RWPE2 (cell line): ENCODE results near the gene TRIM22.
"Not testable (repeated sequence)": the region's sequence is repeated elsewhere in the genome, so short reads cannot be mapped to it uniquely, and the experiment has no call there.

ENCODE experiments used
- ATAC-seq: fragments of 200-7000 bp; cut with Tn5 transposase; 3 replicates; pipeline ENCODE4 v1.9.1; 2021; ENCODE audit warnings: low read depth
- DNase-seq: peaks from one replicate; pipeline ENCODE4 v3.0.0-alpha.2; 2020; ENCODE audit warnings: low spot score
- H3K27ac ChIP-seq: fragments of 450-650 bp; 2 replicates; pipeline ENCODE4 v1.5.1; 2017; ENCODE audit warnings: mild to moderate bottlenecking; ENCODE audit not compliant: poor library complexity, severe bottlenecking
- H3K27me3 ChIP-seq: fragments of 250-450 bp; sonication (Bioruptor Pico); 2 replicates; pipeline ENCODE4 v1.5.1; 2021; ENCODE audit warnings: mild to moderate bottlenecking, moderate library complexity; ENCODE audit not compliant: insufficient read depth, poor library complexity, severe bottlenecking
- H3K36me3 ChIP-seq: fragments of 250-450 bp; sonication (Bioruptor Pico); 2 replicates; pipeline ENCODE4 v1.5.1; 2020; ENCODE audit warnings: low read depth, mild to moderate bottlenecking, moderate library complexity
- H3K4me1 ChIP-seq: fragments of 250-450 bp; sonication (Bioruptor Pico); 2 replicates; pipeline ENCODE4 v1.5.1; 2021; ENCODE audit warnings: mild to moderate bottlenecking, moderate library complexity; ENCODE audit not compliant: insufficient read depth, poor library complexity, severe bottlenecking
- H3K4me3 ChIP-seq: fragments of 250-450 bp; sonication (Bioruptor Pico); 2 replicates; pipeline ENCODE4 v1.5.1; 2021; ENCODE audit warnings: mild to moderate bottlenecking, moderate library complexity; ENCODE audit not compliant: severe bottlenecking
- H3K9me3 ChIP-seq: fragments of 250-450 bp; sonication (Bioruptor Pico); 2 replicates; pipeline ENCODE4 v1.5.1; 2021; ENCODE audit warnings: mild to moderate bottlenecking, moderate library complexity; ENCODE audit not compliant: severe bottlenecking
- CTCF ChIP-seq: fragments of 450-650 bp; IDR thresholded peaks from one replicate; pipeline ENCODE4 v1.5.1; 2017; ENCODE audit warnings: mild to moderate bottlenecking, moderate library complexity; ENCODE audit not compliant: poor library complexity, severe bottlenecking

Gene TRIM22

DNA sequence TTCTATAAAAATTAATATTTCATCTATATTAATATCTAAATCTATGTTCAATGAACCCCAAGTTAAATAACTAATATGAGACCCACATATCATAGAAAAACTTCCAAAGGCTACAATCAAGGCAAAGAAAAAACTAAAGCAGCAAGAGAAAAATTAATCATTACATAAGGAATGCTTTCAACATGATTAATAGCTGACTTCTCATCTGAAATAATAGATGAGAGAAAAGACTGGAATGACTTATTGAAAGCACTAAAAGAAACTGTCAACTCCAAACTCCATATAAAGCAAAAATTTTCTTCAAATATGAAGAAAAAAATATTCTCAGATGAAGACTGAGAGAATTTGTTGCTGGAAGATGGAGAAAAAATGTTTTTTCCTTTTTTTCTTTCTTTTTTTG, 17.8 kb upstream of the TRIM22 start:
- TF ChIP-seq CTCF = no peak
- peaks cover 72% of the 10 kb centered on the region for H3K36me3 ChIP-seq
- H3K27me3 ChIP-seq = no peaks in the 10 kb centered on the region
- H3K4me3 ChIP-seq = no peak overlapping the region
- H3K4me1 ChIP-seq = no peaks in the 10 kb centered on the region
- no peak for DNase-seq
- H3K27ac ChIP-seq = no peak overlapping the region
- H3K9me3 ChIP-seq = no peaks in the 10 kb centered on the region
- ATAC-seq = no peak

DNA sequence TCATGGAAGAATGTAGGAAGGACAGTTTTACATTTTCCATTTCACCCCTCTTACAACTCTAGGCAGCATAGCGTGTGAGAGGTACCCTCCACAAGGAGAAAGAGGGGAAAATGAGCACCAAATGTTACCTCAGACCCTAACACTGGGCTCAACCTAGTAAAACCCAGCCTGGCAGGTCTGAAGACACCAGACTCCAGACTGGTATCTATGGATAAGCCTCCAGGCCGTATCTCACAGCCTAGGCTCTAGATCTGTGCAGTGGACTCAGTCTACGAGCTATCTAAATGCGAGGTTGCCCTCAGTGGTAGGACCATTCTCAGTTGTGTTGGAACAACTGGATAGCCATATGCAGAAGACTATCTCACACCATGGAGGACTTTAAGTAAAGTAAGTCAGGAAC, 15.2 kb upstream of the TRIM22 start:
- H3K27ac ChIP-seq = no peak overlapping the region
- no peaks in the 10 kb centered on the region for H3K9me3 ChIP-seq
- H3K4me1 ChIP-seq = no peaks in the 10 kb centered on the region
- ATAC-seq (no peak), DNase-seq (no peak)
- H3K36me3 ChIP-seq = peaks cover 71% of the 10 kb centered on the region
- no peaks in the 10 kb centered on the region for H3K27me3 ChIP-seq
- no peak for TF ChIP-seq CTCF
- no peak overlapping the region for H3K4me3 ChIP-seq

- H3K27ac ChIP-seq = no peak overlapping the region
- ATAC-seq (no peak), DNase-seq (no peak)
- no peaks in the 10 kb centered on the region for H3K9me3 ChIP-seq
- peaks cover 36% of the 10 kb centered on the region for H3K36me3 ChIP-seq
- no peaks in the 10 kb centered on the region for H3K27me3 ChIP-seq
- TF ChIP-seq CTCF = no peak
- no peak overlapping the region for H3K4me3 ChIP-seq
- H3K4me1 ChIP-seq = peaks cover 4% of the 10 kb centered on the region
Observed at GRCh38 chr11:5679811-5680210, 9.8 kb upstream of the TRIM22 start.

DNA sequence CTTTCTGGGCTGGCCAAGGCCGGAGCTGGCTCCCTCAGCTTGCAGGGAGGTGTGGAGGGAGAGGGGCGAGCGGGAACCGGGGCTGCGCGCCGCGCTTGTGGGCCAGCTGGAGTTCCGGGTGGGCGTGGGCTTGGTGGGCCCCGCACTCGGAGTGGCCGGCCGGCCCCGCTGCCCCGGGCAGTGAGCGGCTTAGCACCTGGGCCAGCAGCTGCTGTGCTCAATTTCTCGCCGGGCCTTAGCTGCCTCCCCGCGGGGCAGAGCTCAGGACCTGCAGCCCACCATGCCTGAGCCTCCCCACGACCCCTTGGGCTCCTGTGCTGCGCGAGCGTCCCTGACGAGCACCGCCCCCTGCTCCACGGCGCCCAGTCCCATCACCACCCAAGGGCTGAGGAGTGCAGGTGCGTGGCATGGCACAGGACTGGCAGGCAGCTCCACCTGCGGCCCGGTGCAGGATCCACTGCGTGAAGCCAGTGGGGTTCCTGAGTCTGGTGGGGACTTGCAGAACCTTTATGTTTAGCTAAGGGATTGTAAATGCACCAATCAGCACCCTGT, 6.6 kb upstream of the TRIM22 start:
- not testable (repeated sequence) for H3K4me1 ChIP-seq, H3K27ac ChIP-seq, H3K27me3 ChIP-seq, H3K9me3 ChIP-seq, ATAC-seq, H3K4me3 ChIP-seq, DNase-seq
- peaks cover 24% of the 10 kb centered on the region for H3K36me3 ChIP-seq

DNA sequence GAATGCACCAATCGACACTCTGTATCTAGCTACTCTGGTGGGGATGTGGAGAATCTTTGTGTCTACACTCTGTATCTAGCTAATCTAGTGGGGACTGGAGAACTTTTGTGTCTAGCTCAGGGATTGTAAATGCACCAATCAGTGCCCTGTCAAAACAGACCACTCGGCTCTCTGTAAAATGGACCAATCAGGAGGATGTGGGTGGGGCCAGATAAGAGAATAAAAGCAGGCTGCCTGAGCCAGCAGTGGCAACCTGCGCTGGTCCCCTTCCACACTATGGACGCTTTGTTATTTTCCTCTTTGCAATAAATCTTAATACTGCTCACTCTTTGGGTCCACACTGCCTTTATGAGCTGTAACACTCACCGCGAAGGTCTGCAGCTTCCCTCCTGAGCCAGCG, 6.0 kb upstream of the TRIM22 start:
- H3K27ac ChIP-seq = peak overlapping the region; percentile 78
- peaks cover 18% of the 10 kb centered on the region for H3K36me3 ChIP-seq
- not testable (repeated sequence) for H3K4me3 ChIP-seq, H3K4me1 ChIP-seq, ATAC-seq, H3K27me3 ChIP-seq, H3K9me3 ChIP-seq, DNase-seq

DNA sequence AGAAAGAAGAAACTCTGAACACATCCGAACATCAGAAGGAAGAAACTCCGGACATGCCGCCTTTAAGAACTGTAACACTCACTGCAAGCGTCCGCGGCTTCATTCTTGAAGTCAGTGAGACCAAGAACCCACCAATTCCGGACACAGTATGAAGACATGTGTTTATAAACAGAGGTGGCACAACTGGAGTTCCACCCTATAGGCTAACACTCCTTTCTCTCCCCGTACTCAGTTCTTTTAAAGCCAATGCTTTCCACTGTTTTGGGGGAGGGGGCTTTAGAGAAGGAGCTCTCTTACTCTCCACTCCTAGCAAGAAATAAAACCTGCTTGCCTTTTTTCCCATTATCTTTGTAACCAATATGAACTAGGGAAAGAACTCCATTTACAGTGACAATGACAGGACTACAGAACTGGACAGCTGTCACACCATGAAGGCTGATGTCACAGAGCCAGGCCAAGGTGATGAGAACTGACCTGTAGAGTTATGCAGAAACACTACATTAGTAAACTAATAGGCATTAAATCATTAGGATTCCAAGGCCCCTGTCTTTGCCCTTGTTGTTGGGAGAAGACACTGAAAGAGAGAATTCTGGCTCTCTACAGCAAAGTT, 5.4 kb upstream of the TRIM22 start:
- DNase-seq (no peak), ATAC-seq (no peak; the same call in 2 of the 3 replicates)
- no peak for TF ChIP-seq CTCF
- no peaks in the 10 kb centered on the region for H3K27me3 ChIP-seq
- peak overlapping the region; percentile 37 for H3K4me3 ChIP-seq
- H3K27ac ChIP-seq = peak overlapping the region; percentile 78
- peaks cover 10% of the 10 kb centered on the region for H3K4me1 ChIP-seq
- H3K36me3 ChIP-seq = peaks cover 13% of the 10 kb centered on the region
- no peaks in the 10 kb centered on the region for H3K9me3 ChIP-seq
